ENCODE measurements around the gene PRAC2.

PRAC2 gene

GRCh38 chr17:48717367-48718226, 5.4 kb upstream of the PRAC2 start:
- Mint-ChIP-seq H3K36me3 (ENCODE audit: low read depth) (peaks cover 5% of the 10 kb centered on the region), H3K9me3 (no peaks in the 10 kb centered on the region), H3K27me3 (ENCODE audit: low read depth) (peaks cover 95% of the 10 kb centered on the region), H3K27ac (peak overlapping the region; percentile 71), H3K4me1 (ENCODE audit: low read depth) (peaks cover 9% of the 10 kb centered on the region), H3K4me3 (peak overlapping the region; percentile 26)

- Mint-ChIP-seq H3K27ac (peak overlapping the region; percentile 34), H3K4me3 (no peak overlapping the region), H3K9me3 (no peaks in the 10 kb centered on the region), H3K27me3 (ENCODE audit: low read depth) (peaks cover 98% of the 10 kb centered on the region), H3K4me1 (ENCODE audit: low read depth) (peaks cover 12% of the 10 kb centered on the region), H3K36me3 (ENCODE audit: low read depth) (peaks cover 5% of the 10 kb centered on the region)
Measured at GRCh38 chr17:48718227-48718760, 4.7 kb upstream of the PRAC2 start.

GRCh38 chr17:48718761-48719641, 4.0 kb upstream of the PRAC2 start:
- Mint-ChIP-seq H3K27me3 (ENCODE audit: low read depth) (peaks cover 100% of the 10 kb centered on the region), H3K9me3 (no peaks in the 10 kb centered on the region), H3K36me3 (ENCODE audit: low read depth) (peaks cover 6% of the 10 kb centered on the region), H3K4me3 (peak overlapping the region; percentile 31), H3K27ac (peak overlapping the region; percentile 65), H3K4me1 (ENCODE audit: low read depth) (peaks cover 15% of the 10 kb centered on the region)

DNA sequence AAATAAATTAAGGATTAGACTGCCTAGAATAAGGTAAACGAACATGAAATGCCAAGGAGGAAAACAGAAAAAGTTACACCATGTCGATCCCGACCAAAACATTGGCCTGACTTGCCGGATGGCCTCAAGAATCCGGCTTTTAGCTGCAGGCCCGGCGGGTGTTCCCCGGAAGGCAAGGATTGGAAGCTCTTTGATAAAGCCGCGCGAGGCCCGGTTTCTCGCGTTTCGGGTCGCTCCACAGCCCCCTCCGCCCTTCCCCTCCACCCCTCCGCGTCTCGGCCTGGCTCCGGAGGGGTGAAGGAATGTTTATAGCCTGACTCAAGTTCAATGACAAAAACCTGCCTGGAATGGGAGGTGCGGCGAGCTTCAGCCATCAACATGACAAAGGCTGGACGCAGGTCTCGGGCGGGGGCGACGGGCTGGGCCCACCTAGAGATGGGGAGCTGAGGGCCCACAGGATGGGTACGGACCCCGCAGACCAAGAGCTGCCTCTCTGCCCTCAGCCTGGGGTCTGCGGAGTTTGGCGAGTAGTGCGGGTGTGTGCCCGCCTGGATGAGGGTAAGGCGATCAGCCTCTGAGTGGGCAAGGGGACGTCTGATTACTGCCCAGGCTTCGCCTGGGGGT, 3.2 kb upstream of the PRAC2 start:
- H3K4me1 Mint-ChIP-seq (ENCODE audit: low read depth), result peaks cover 21% of the 10 kb centered on the region
- H3K27ac Mint-ChIP-seq, result peak overlapping the region; percentile 87
- H3K4me3 Mint-ChIP-seq, result no peak overlapping the region
- no peaks in the 10 kb centered on the region for H3K9me3 Mint-ChIP-seq
- H3K36me3 Mint-ChIP-seq (ENCODE audit: low read depth), result peaks cover 7% of the 10 kb centered on the region
- peaks cover 100% of the 10 kb centered on the region for H3K27me3 Mint-ChIP-seq (ENCODE audit: low read depth)

DNA sequence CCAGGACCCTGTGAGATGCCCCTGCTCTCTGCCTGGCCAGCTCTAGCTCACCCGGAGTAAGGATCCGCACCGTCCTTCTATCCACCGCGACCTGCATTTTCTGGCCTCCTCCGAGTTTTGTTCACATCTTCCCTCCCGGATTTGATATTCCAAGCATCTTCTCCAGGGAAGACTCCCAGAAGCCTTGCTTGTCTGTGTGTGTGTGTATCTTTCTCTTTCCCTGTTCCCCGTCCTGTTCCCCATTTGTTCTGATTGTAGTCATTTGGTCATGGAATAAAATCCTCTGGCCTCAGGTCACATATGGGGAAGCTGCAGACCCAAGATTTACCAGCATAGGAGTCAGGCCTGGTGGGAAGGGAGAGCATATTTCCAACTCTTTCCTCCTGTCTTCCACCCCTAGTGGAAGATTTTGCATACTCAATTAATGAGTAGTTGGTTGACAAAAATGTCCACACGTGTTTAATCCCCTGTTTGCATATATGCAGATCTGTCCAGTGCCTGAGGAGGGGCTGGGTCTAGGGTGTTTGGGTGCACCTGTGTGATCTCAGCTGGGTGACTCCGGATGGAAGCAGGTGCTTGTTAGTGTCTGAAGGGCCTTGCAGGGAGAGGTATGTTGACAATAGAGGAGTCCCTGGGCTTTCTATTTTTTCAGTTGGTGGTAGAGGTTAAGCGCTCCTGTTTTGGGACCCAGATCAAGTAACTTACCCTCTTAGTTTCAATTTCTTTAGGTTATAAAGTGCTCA, 2.5 kb upstream of the PRAC2 start:
- Mint-ChIP-seq H3K27ac (peak overlapping the region; percentile 87), H3K27me3 (ENCODE audit: low read depth) (peaks cover 100% of the 10 kb centered on the region), H3K4me1 (ENCODE audit: low read depth) (peaks cover 23% of the 10 kb centered on the region), H3K9me3 (no peaks in the 10 kb centered on the region), H3K36me3 (ENCODE audit: low read depth) (peaks cover 7% of the 10 kb centered on the region), H3K4me3 (peak overlapping the region; percentile 29)

GRCh38 chr17:48721009-48721402, 2.0 kb upstream of the PRAC2 start:
- H3K4me3 Mint-ChIP-seq, result peak overlapping the region; percentile 0
- peaks cover 100% of the 10 kb centered on the region for H3K27me3 Mint-ChIP-seq (ENCODE audit: low read depth)
- no peak overlapping the region for H3K27ac Mint-ChIP-seq
- peaks cover 23% of the 10 kb centered on the region for H3K4me1 Mint-ChIP-seq (ENCODE audit: low read depth)
- peaks cover 7% of the 10 kb centered on the region for H3K36me3 Mint-ChIP-seq (ENCODE audit: low read depth)
- H3K9me3 Mint-ChIP-seq, result no peaks in the 10 kb centered on the region

DNA sequence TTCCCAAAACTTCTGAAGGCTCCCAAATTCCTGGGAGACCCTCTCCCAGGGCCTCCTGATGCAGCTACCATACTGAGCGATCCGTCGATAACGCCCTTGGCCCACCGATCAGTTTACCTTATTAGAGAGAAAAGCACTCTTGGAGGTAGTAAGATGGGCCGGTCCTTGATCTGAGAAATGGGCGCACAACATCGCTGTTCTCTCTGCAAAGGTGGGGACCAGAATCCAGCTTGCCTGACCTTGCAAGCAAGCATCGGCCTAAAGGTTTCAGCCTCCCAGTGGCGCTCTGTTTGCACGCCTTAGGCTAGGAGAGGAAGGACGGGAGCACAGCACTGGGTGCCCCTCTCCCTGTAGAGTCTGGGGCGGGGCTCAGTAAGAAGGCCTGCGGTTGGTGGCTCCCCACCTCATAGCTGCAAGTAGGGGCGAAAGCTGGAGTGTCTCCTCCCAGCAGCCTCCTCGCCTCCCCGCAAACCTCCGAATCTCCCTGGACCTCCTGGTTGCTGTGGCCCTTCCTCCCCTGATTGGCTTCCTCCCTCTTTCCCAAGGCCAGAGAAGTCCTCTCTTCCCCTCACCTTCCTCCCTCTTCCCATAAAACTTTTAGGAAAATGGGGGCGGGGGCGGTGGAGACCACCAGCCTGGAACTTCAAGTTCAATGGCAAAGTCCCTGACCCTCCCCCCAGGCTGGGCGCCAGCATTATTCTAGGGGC, 631 bp upstream of the PRAC2 start, which contains the start of gene PRAC1:
TSS of gene PRAC1 (minus strand) at position 318 of the 707 bp plus-strand sequence. CDS start at position 192, 126 bp downstream.
- H3K4me3 Mint-ChIP-seq, result peak within 1 kb of the TSS; percentile 17
- peaks cover 7% of the 10 kb centered on the region for H3K36me3 Mint-ChIP-seq (ENCODE audit: low read depth)
- peaks cover 100% of the 10 kb centered on the region for H3K27me3 Mint-ChIP-seq (ENCODE audit: low read depth)
- peaks cover 23% of the 10 kb centered on the region for H3K4me1 Mint-ChIP-seq (ENCODE audit: low read depth)
- H3K27ac Mint-ChIP-seq, result peak within 1 kb of the TSS; percentile 3
- H3K9me3 Mint-ChIP-seq, result no peaks in the 10 kb centered on the region

GRCh38 chr17:48723423-48724250, 652 bp downstream of the PRAC2 start:
- H3K36me3 Mint-ChIP-seq (ENCODE audit: low read depth), result peaks cover 7% of the 10 kb centered on the region
- peak overlapping the region; percentile 58 for H3K27ac Mint-ChIP-seq
- H3K4me3 Mint-ChIP-seq, result peak overlapping the region; percentile 51
- no peaks in the 10 kb centered on the region for H3K9me3 Mint-ChIP-seq
- peaks cover 16% of the 10 kb centered on the region for H3K4me1 Mint-ChIP-seq (ENCODE audit: low read depth)
- peaks cover 100% of the 10 kb centered on the region for H3K27me3 Mint-ChIP-seq (ENCODE audit: low read depth)

DNA sequence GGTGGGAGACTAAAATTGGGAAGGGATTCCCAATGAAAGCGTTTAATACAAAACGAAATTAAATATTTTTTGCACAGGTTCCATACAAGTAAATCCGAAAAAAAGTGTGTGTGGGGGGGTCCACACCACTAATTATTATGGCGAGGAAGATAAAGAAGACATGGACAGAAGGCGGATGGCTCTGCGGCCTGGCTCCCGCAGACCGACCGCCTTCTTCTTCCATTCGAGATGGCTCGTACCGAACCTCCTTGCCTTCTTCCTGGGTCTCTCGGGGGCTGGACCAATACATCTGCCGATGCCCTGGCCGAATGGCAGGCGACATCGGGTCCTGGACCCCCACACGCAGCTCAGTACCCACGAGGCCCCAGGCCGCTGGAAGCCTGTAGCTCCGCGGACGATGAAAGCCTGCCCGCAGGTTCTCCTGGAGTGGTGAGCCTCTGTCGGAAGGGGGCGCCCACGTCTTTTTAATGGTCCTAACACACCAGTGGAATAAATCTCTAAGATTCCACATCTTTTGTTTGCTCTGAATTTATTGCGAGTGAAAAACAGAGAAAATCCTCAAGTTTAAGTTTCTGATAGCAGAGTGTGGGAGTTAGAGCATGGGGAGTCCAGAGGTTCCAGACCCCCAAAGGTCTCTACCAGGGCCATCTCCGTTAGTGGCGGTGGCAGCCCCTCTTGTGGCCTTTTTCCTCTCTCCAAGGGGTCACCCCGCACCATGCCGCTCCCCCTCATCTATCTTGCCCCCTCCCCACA, 1.4 kb downstream of the PRAC2 start:
- peaks cover 18% of the 10 kb centered on the region for H3K4me1 Mint-ChIP-seq (ENCODE audit: low read depth)
- H3K27me3 Mint-ChIP-seq (ENCODE audit: low read depth), result peaks cover 100% of the 10 kb centered on the region
- H3K9me3 Mint-ChIP-seq, result no peaks in the 10 kb centered on the region
- H3K27ac Mint-ChIP-seq, result peak overlapping the region; percentile 73
- H3K36me3 Mint-ChIP-seq (ENCODE audit: low read depth), result peaks cover 7% of the 10 kb centered on the region
- peak overlapping the region; percentile 54 for H3K4me3 Mint-ChIP-seq

DNA sequence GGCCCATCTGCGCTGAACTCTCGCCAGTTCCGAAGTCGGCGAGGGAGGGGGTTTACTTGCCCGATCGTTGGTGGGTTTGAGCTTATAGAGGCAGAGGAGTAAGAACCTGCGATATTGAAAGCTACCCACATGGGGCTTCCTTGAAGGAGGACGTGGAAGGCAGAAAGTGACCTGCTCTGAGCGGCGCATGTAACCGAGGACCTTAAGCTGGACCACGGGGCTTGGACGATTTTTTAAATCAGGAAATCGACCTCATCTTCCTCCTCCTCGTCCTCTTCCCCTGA, 2.0 kb downstream of the PRAC2 start:
- H3K27me3 Mint-ChIP-seq (ENCODE audit: low read depth), result peaks cover 100% of the 10 kb centered on the region
- H3K4me3 Mint-ChIP-seq, result no peak overlapping the region
- no peak overlapping the region for H3K27ac Mint-ChIP-seq
- no peaks in the 10 kb centered on the region for H3K9me3 Mint-ChIP-seq
- peaks cover 7% of the 10 kb centered on the region for H3K36me3 Mint-ChIP-seq (ENCODE audit: low read depth)
- H3K4me1 Mint-ChIP-seq (ENCODE audit: low read depth), result peaks cover 18% of the 10 kb centered on the region

DNA sequence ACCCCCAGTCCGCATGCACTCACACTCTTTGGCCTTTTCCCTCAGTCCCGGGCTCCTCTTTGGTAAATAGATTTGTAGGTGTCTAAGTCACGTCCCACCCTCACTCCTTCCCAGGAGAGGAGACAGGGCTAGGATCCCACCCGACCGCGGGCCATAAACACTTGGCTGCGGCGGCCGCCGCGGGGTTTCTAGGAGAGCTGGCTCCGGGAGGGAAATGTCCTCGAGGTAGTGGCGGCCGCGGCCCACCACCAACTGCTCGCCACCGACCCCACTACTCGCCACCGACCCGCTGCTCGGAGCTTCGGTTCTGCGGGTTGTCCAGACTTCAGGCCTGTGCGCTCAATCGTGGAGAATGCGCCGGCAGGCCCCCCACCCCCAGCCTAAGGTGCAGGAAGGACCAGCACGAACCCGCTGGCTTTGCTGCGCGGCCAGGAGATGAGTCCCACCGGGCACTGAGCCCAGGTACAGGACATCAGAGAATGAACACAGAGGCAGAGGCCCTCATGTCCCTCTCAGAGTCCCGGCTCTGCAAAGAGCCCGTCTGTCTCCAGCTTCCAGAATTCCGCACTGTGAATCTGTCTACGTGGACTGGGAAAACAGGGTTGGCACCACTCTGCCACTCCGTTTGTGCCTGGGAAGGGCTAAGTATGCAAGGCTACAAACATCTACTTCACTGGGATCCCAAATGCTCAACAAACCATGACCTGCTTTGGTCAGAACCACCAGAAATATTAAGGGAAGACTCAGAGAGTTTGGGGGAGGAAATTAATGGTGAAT, 2.5 kb downstream of the PRAC2 start:
- no peaks in the 10 kb centered on the region for H3K9me3 Mint-ChIP-seq
- peaks cover 18% of the 10 kb centered on the region for H3K4me1 Mint-ChIP-seq (ENCODE audit: low read depth)
- H3K4me3 Mint-ChIP-seq, result no peak overlapping the region
- H3K27me3 Mint-ChIP-seq (ENCODE audit: low read depth), result peaks cover 100% of the 10 kb centered on the region
- H3K27ac Mint-ChIP-seq, result no peak overlapping the region
- peaks cover 4% of the 10 kb centered on the region for H3K36me3 Mint-ChIP-seq (ENCODE audit: low read depth)
